ENCODE results near the gene PCSK9.

DNA sequence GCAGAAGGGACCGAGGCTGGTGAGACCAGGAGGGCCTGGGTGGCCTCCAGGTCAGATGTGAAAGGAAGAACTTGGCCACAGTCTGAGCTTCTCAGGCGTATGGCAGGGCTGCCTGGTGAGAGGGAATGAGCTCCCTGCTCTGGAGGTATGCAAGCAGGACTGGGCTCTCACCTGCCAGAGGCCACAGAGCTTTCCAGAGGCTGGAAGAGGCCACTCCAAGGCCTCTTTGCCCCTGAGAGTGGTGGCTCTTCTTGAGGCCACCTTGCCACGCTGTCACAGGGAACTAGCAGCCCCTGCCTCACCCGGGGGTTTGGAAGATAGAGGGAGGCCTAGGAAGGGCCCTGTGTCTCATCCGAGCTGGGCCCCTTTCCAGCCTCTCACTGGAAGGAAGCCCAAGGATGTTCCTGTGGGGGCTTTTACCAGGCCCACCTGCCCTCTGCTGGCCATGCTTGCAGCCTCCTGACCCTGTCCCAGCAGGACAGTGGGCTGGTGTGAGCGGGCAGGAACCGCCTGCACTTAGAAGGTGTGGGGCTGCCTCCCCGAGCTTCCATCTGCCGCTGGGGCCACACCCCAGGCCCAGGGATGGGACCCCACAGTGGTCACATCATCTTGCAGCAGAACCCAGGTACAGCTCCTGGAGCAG is 10.0 kb downstream of the PCSK9 start:
- TF ChIP-seq, protein P1, sequence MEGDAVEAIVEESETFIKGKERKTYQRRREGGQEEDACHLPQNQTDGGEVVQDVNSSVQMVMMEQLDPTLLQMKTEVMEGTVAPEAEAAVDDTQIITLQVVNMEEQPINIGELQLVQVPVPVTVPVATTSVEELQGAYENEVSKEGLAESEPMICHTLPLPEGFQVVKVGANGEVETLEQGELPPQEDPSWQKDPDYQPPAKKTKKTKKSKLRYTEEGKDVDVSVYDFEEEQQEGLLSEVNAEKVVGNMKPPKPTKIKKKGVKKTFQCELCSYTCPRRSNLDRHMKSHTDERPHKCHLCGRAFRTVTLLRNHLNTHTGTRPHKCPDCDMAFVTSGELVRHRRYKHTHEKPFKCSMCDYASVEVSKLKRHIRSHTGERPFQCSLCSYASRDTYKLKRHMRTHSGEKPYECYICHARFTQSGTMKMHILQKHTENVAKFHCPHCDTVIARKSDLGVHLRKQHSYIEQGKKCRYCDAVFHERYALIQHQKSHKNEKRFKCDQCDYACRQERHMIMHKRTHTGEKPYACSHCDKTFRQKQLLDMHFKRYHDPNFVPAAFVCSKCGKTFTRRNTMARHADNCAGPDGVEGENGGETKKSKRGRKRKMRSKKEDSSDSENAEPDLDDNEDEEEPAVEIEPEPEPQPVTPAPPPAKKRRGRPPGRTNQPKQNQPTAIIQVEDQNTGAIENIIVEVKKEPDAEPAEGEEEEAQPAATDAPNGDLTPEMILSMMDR (conservative IDR thresholded peaks at IDR 0.05 in 1 of 2, IDR thresholded peaks at IDR 0.05 in 1 of 2; ENCODE audit: extremely low read depth in 1 of 2, insufficient read depth in 1 of 2, low read depth in 1 of 2, low read length in 2 of 2): no peak
- no peak for TF ChIP-seq EZH2 (IDR thresholded peaks at IDR 0.05; ENCODE audit: borderline replicate concordance, low read length)
